ENCODE data around the gene TRIM31.
"Not testable (repeated sequence)": the region's sequence is repeated elsewhere in the genome, so short reads cannot be mapped to it uniquely, and the experiment has no call there.

The TRIM31 gene

DNA sequence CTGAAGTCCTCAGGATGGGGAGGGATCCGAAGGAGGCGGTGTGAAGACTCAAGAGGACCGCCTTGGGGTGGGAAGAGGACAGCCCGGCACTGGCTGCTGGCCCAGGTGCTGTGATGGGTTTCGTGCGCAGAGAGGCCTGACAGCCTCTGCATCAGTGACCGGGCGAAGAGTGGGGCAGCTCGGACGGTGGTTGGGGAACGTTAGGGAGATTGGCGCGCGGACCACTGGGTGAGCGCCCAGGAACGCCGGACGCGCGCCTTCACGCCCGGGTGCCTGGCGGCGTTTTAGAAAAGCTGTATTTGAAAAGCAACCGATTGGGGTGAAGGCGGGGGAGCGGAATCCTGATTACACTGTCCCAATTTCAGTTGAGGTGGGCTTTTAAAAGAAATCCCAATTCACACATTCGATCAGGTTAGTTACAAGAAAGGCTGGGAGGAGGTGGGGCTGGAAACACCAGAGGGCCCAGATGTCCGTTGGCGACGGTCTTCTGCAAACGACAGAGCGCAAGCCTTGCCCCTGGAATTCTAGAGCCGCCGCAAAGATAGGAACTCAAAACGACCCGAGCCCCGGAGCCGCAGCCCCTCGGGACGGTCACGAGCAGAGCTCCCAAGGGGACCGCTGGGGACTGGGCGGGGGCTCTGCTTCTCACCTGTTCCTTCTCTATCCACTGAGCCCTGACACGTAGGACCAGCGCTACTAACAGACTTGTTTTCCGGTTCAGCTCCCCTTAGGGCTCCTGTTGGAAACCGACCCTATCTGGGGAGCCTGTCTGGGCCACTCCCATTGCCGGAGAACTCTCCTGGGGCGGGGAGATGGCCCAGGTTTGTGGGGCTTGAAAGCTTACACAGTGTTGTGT lies 14.6 kb upstream of the TRIM31 start:
- H3K9ac ChIP-seq (ENCODE audit: low read length), result peak overlapping the region; percentile 32
- no peak overlapping the region for H2BK120ac ChIP-seq (ENCODE audit: low read depth, low read length)
- H2BK5ac ChIP-seq (ENCODE audit: low read length), result no peak overlapping the region
- no peak overlapping the region for H4K5ac ChIP-seq (ENCODE audit: low read length)
- H3K79me2 ChIP-seq (ENCODE audit: control insufficient read depth, insufficient read depth, low read length), result no peaks in the 10 kb centered on the region
- H4K8ac ChIP-seq (ENCODE audit: low read depth, low read length), result no peak overlapping the region
- H3K18ac ChIP-seq (ENCODE audit: low read length), result no peak overlapping the region
- H3K4ac ChIP-seq (ENCODE audit: low read depth, low read length), result no peak overlapping the region
- no peak overlapping the region for H3K56ac ChIP-seq (ENCODE audit: low read length)
- no peak overlapping the region for H3K23ac ChIP-seq (ENCODE audit: low read length)
- peak overlapping the region; percentile 68 for H3K4me2 ChIP-seq (ENCODE audit: low read length)
- DNase-seq, result peak; percentile 55
- H3K36me3 ChIP-seq (ENCODE audit: control insufficient read depth, insufficient read depth, low read length), result no peaks in the 10 kb centered on the region
- H3K79me1 ChIP-seq (ENCODE audit: low read length), result no peaks in the 10 kb centered on the region
- H3K27me3 ChIP-seq (ENCODE audit: insufficient read depth, low read length, poor library complexity), result peaks cover 28% of the 10 kb centered on the region
- H3K27ac ChIP-seq (ENCODE audit: low read depth, low read length), result no peak overlapping the region
- no peaks in the 10 kb centered on the region for H3K4me1 ChIP-seq (ENCODE audit: control insufficient read depth, low read depth, low read length)
- no peak overlapping the region for H2AK5ac ChIP-seq (ENCODE audit: low read length)
- no peak overlapping the region for H2BK15ac ChIP-seq (replicated peaks; ENCODE audit: low read depth)
- WGBS (ENCODE audit: extremely low coverage, insufficient coverage, low lambda C conversion rate), result no CpG with 5 or more reads among the region's 50 CpGs
- no peak overlapping the region for H3K4me3 ChIP-seq (ENCODE audit: low read length)

DNA sequence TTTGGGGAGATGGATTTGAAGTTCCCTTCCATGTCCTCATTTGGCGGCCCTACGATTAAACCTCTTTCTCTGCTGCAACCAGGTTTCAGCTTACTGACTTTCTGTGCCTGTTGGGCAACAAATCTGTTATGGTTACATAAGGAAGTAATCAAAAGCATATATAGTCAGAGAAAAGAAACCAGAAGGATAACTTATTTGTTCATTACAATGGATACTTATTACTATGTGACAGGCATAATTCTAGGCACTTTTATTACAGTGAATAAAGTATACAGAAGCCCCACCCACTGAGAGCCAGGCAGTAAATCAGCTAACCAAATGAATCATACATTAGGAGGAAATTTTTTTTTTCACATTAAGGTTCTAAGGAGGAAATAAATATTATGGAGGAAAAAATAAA lies 9.6 kb upstream of the TRIM31 start:
- H3K56ac ChIP-seq (ENCODE audit: low read length), result no peak overlapping the region
- H3K79me1 ChIP-seq (ENCODE audit: low read length), result no peaks in the 10 kb centered on the region
- WGBS (ENCODE audit: extremely low coverage, insufficient coverage, low lambda C conversion rate), result no CpG with 5 or more reads among the region's 2 CpGs
- peaks cover 12% of the 10 kb centered on the region for H3K27me3 ChIP-seq (ENCODE audit: insufficient read depth, low read length, poor library complexity)
- no peaks in the 10 kb centered on the region for H3K4me1 ChIP-seq (ENCODE audit: control insufficient read depth, low read depth, low read length)
- no peak overlapping the region for H3K23ac ChIP-seq (ENCODE audit: low read length)
- no peak overlapping the region for H2BK5ac ChIP-seq (ENCODE audit: low read length)
- no peak overlapping the region for H3K4me2 ChIP-seq (ENCODE audit: low read length)
- no peak overlapping the region for H3K4ac ChIP-seq (ENCODE audit: low read depth, low read length)
- no peak overlapping the region for H3K27ac ChIP-seq (ENCODE audit: low read depth, low read length)
- H4K5ac ChIP-seq (ENCODE audit: low read length), result no peak overlapping the region
- no peak overlapping the region for H2AK5ac ChIP-seq (ENCODE audit: low read length)
- H3K4me3 ChIP-seq (ENCODE audit: low read length), result no peak overlapping the region
- H3K9ac ChIP-seq (ENCODE audit: low read length), result no peak overlapping the region
- H2BK15ac ChIP-seq (replicated peaks; ENCODE audit: low read depth), result no peak overlapping the region
- H4K8ac ChIP-seq (ENCODE audit: low read depth, low read length), result no peak overlapping the region
- no peaks in the 10 kb centered on the region for H3K79me2 ChIP-seq (ENCODE audit: control insufficient read depth, insufficient read depth, low read length)
- H2BK120ac ChIP-seq (ENCODE audit: low read depth, low read length), result no peak overlapping the region
- no peak for DNase-seq
- no peaks in the 10 kb centered on the region for H3K36me3 ChIP-seq (ENCODE audit: control insufficient read depth, insufficient read depth, low read length)
- no peak overlapping the region for H3K18ac ChIP-seq (ENCODE audit: low read length)

DNA sequence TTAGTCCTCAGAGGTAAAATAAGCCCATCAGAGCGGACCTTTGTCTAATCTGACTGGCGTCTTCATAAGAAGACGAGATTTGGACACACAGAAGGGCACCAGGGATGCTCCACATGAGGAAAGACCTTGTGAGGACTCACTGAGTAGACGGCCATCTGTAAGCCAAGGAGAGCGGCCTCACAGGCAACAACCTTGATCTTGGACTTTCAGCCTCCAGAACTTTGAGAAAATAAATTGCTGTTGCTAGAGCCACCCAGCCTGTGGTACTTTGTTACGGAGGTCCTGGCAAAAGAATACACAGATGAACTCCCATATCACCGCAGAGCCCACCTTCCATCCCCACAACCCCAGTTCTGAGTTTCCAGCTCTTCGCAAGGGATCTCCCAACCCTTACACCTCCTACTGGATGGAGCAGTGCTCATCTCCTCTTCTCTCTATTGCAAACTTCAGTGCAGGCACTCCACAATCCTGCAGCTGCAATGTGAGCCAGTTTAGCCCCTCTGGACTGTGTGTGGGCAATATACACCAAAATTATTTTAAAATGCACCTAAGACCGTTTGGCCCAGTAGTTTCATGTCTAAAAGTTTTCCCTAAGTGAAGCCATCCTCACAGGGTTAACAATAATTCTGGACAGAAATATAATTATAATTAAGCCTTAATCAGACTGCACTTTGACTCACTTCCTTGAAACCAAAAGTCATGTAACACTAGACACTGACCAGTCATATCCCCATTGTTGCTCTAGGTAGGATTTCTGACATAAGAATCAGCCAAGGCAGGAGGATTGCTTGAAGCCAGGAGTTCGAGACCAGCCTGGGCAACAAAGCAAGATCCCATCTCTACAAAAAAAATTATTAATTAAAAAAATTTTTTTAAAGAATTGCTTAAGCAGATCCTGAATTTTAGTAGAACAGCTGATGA lies 8.8 kb upstream of the TRIM31 start:
- WGBS (ENCODE audit: extremely low coverage, insufficient coverage, low lambda C conversion rate), result no CpG with 5 or more reads among the region's 10 CpGs
- Histone ChIP-seq H2BK120ac (ENCODE audit: low read depth, low read length) (no peak overlapping the region), H3K36me3 (ENCODE audit: control insufficient read depth, insufficient read depth, low read length) (no peaks in the 10 kb centered on the region), H3K4ac (ENCODE audit: low read depth, low read length) (no peak overlapping the region), H4K5ac (ENCODE audit: low read length) (no peak overlapping the region), H3K4me3 (ENCODE audit: low read length) (no peak overlapping the region), H2BK5ac (ENCODE audit: low read length) (no peak overlapping the region), H3K23ac (ENCODE audit: low read length) (no peak overlapping the region), H3K9ac (ENCODE audit: low read length) (no peak overlapping the region), H3K4me1 (ENCODE audit: control insufficient read depth, low read depth, low read length) (no peaks in the 10 kb centered on the region), H3K27ac (ENCODE audit: low read depth, low read length) (no peak overlapping the region), H3K79me1 (ENCODE audit: low read length) (no peaks in the 10 kb centered on the region), H3K79me2 (ENCODE audit: control insufficient read depth, insufficient read depth, low read length) (no peaks in the 10 kb centered on the region), H2AK5ac (ENCODE audit: low read length) (no peak overlapping the region), H3K4me2 (ENCODE audit: low read length) (no peak overlapping the region), H3K56ac (ENCODE audit: low read length) (no peak overlapping the region), H2BK15ac (replicated peaks; ENCODE audit: low read depth) (no peak overlapping the region), H3K18ac (ENCODE audit: low read length) (no peak overlapping the region), H3K27me3 (ENCODE audit: insufficient read depth, low read length, poor library complexity) (peaks cover 5% of the 10 kb centered on the region), H4K8ac (ENCODE audit: low read depth, low read length) (no peak overlapping the region)
- no peak for DNase-seq

DNA sequence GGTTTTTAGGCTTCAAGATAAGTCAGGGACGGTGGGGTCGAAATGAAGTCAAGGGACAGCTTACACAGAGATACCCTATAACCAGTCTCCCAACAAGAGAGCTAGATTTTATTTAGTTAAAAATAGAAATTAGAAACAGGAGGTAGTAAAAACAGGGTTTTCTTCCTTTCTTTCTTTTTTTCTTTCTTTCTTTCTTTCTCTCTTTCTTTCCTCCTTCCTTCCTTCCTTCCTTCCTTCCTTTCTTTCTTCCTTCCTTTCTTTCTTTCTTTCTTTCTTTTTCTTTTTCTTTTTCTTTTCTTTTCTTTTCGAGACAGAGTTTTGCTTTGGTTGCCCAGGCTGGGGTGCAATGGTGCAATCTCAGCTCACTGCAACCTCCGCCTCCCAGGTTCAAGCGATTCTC lies 5.8 kb upstream of the TRIM31 start:
- not testable (repeated sequence) for H3K79me1 ChIP-seq (ENCODE audit: low read length); H3K27ac ChIP-seq (ENCODE audit: low read depth, low read length); H2AK5ac ChIP-seq (ENCODE audit: low read length); H3K4ac ChIP-seq (ENCODE audit: low read depth, low read length); H3K4me3 ChIP-seq (ENCODE audit: low read length); H3K4me2 ChIP-seq (ENCODE audit: low read length); H2BK120ac ChIP-seq (ENCODE audit: low read depth, low read length); H2BK5ac ChIP-seq (ENCODE audit: low read length); H3K79me2 ChIP-seq (ENCODE audit: control insufficient read depth, insufficient read depth, low read length); H4K8ac ChIP-seq (ENCODE audit: low read depth, low read length); H3K27me3 ChIP-seq (ENCODE audit: insufficient read depth, low read length, poor library complexity); H3K4me1 ChIP-seq (ENCODE audit: control insufficient read depth, low read depth, low read length); DNase-seq; H3K9ac ChIP-seq (ENCODE audit: low read length); H3K18ac ChIP-seq (ENCODE audit: low read length); H3K23ac ChIP-seq (ENCODE audit: low read length); H3K36me3 ChIP-seq (ENCODE audit: control insufficient read depth, insufficient read depth, low read length); H2BK15ac ChIP-seq (replicated peaks; ENCODE audit: low read depth); H3K56ac ChIP-seq (ENCODE audit: low read length); H4K5ac ChIP-seq (ENCODE audit: low read length)
- no CpG with 5 or more reads among the region's 5 CpGs for WGBS (ENCODE audit: extremely low coverage, insufficient coverage, low lambda C conversion rate)

DNA sequence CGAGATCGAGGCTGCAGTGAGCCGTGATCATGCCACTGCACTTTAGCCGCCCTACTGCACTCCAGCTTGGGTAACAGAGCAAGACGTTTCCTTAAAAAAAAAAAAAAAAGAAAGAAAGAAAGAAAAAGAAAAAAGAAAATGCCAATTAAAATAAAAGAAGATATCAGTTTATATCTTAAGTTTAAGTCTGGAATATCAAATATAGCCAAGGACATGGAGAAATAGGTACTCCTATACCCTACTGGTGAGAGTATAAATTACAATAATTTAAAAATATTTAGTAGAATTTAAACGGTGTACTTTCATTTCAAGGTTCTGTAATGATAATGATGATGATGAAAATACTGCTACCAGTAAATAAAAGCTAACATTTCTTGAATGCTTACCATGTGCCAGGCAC lies 3.8 kb upstream of the TRIM31 start:
- no peak for DNase-seq
- H3K9ac ChIP-seq (ENCODE audit: low read length), result no peak overlapping the region
- no peak overlapping the region for H3K4me2 ChIP-seq (ENCODE audit: low read length)
- no peak overlapping the region for H2BK15ac ChIP-seq (replicated peaks; ENCODE audit: low read depth)
- H3K4ac ChIP-seq (ENCODE audit: low read depth, low read length), result no peak overlapping the region
- no peaks in the 10 kb centered on the region for H3K27me3 ChIP-seq (ENCODE audit: insufficient read depth, low read length, poor library complexity)
- H3K18ac ChIP-seq (ENCODE audit: low read length), result no peak overlapping the region
- H3K27ac ChIP-seq (ENCODE audit: low read depth, low read length), result no peak overlapping the region
- no peaks in the 10 kb centered on the region for H3K36me3 ChIP-seq (ENCODE audit: control insufficient read depth, insufficient read depth, low read length)
- no peak overlapping the region for H2AK5ac ChIP-seq (ENCODE audit: low read length)
- H3K56ac ChIP-seq (ENCODE audit: low read length), result no peak overlapping the region
- H4K8ac ChIP-seq (ENCODE audit: low read depth, low read length), result no peak overlapping the region
- H4K5ac ChIP-seq (ENCODE audit: low read length), result no peak overlapping the region
- no peak overlapping the region for H3K4me3 ChIP-seq (ENCODE audit: low read length)
- no peak overlapping the region for H2BK120ac ChIP-seq (ENCODE audit: low read depth, low read length)
- H3K4me1 ChIP-seq (ENCODE audit: control insufficient read depth, low read depth, low read length), result no peaks in the 10 kb centered on the region
- H2BK5ac ChIP-seq (ENCODE audit: low read length), result no peak overlapping the region
- no peak overlapping the region for H3K23ac ChIP-seq (ENCODE audit: low read length)
- H3K79me2 ChIP-seq (ENCODE audit: control insufficient read depth, insufficient read depth, low read length), result no peaks in the 10 kb centered on the region
- no peaks in the 10 kb centered on the region for H3K79me1 ChIP-seq (ENCODE audit: low read length)
- WGBS (ENCODE audit: extremely low coverage, insufficient coverage, low lambda C conversion rate), result no CpG with 5 or more reads among the region's 6 CpGs

All from mesendoderm (in vitro differentiated cells).